IPS-18c (cell line): Measurements from ENCODE around the gene GPRC6A.

Source experiments
- H3K4me3 ChIP-seq: 2 replicates; pipeline ENCODE4 v1.7.0; 2013; ENCODE audit warnings: low read depth, mild to moderate bottlenecking, low read length, moderate library complexity; ENCODE audit not compliant: insufficient read depth
- H3K9me3 ChIP-seq: one replicate; pipeline ENCODE4 v1.6.1; 2013; ENCODE audit warnings: mild to moderate bottlenecking, low read length, moderate library complexity; ENCODE audit not compliant: control insufficient read depth, insufficient read depth

Gene GPRC6A

DNA sequence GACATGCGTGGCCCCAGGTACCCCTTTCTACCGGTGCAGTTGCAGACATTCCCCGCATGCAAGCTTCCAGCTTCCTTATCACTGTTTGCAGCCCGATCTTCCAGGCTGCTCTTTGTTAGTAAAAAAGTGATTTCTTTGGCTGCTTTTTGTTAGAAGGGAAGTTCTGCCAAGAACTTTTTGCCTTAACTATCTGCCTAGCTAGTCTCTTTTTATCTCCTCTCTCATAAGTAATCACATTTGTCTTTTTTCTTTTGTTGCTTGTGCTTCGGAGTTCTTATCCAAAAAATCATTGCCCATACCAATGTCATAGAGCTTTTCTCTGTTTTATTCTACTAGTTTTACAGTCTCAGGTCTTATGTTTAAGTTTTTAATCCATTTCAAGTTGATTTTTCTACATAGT lies 83.7 kb downstream of the GPRC6A start:
- H3K9me3 ChIP-seq: no peaks in the 10 kb centered on the region
- H3K4me3 ChIP-seq: no peak overlapping the region
